HG03432 (cell line): ENCODE measurements around the gene GDF7.

Source experiments
- ATAC-seq: cut with Tn5 transposase; IDR thresholded peaks from one replicate; pipeline ENCODE4 v1.9.1; 2021; ENCODE audit warnings: mild to moderate bottlenecking, moderate library complexity; ENCODE audit not compliant: unreplicated experiment

Gene GDF7

DNA sequence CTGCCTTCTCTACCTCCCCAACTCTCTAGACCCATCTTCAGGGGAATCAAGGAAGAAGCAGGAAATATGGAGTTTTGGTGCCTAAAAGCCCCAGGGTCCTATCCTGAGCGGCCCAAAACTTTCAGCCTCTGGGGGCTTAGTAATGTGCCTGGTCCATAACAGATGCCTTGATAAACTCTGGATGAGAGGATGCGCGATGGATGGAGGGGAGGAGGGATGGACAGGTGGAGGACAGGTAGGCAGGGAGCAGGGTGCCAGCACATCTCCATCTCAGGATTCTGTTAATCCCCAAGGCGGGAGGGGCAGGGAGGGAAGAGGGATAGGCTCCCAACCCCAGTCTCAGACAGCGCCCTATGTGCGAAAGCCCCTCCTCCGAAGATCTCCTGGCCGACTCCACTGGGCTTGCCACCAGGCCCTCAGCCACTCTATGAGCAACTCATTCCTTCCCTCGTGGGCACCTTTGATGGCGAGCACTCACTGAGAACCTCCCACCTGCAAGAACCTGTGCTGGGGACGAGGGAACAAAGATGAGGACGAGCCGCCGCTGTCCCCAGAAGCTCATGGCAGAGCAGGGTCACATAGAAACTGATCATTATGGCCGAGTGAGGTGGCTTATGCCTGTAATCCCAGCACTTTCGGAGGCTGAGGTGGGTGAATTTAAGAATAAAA is 39.1 kb upstream of the GDF7 start:
- ATAC-seq = no peak

GRCh38 chr2:20629181-20629580 is 37.8 kb upstream of the GDF7 start:
- no peak for ATAC-seq

GRCh38 chr2:20629581-20630171 is 37.3 kb upstream of the GDF7 start:
- no peak for ATAC-seq

GRCh38 chr2:20630967-20631366 is 36.0 kb upstream of the GDF7 start:
- ATAC-seq = no peak

- ATAC-seq = no peak
Observed at GRCh38 chr2:20631617-20632307, 35.2 kb upstream of the GDF7 start.

DNA sequence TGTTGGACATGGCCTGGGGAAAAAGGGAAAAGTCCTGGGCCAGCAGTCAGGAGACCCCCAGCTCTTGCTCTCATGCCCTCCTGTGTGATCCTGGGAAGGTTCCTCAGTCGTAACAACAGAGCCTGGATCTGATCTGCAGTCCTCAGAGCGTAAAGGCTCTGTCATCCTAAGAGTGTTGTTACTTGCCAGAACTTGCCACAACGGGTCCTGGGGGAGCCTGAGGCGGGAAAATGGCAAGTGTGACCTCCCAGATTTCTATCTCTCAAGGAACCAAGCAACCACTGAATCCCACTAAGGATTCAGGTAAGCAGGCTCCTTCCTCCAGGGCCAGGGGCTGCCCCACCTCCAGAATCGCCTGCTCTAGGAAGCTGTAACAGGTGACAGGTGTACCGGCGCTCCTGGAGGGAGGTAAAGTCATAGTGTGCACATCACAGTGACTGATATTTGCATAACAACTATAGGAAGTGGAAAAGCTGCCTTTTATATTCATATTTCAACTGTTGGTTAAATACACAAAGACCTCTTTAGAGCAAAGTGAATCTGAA is 34.4 kb upstream of the GDF7 start:
- ATAC-seq = no peak

- ATAC-seq = no peak
Observed at GRCh38 chr2:20633001-20633400, 33.9 kb upstream of the GDF7 start.

DNA sequence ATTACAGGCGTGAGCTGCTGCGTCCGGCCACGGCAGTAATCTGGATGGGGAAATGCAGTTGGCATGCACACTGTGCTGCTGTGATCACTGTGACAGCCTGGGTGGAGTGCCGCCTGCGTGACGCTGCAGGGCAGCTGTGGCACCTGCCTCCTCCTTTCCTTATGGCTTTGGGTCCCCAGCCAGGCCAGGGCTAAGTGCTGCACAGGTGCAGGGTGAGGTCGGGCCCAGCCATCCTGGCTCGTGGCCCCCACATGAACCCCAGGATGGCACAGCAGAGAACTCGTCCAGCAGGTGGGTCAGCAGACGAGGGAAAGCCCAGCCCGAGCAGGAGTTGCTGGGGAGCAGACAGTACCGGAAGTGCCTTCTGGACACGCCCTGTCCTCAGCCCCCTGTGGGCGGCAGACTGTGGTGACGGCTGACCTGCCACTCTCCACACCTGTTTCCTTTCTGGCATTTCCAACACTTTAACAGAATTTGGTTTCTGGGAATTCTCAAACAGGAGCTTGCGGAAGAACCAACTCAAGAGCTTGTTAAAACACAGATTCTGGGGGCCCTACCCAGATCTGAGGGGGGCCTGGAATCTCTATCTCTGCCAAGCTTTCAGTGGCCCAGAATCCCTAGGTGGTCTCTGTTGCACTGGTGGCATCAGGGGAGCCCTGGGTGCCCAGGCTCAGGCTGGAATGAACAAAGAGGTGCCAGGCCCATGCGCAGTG is 33.0 kb upstream of the GDF7 start:
- no peak for ATAC-seq

DNA sequence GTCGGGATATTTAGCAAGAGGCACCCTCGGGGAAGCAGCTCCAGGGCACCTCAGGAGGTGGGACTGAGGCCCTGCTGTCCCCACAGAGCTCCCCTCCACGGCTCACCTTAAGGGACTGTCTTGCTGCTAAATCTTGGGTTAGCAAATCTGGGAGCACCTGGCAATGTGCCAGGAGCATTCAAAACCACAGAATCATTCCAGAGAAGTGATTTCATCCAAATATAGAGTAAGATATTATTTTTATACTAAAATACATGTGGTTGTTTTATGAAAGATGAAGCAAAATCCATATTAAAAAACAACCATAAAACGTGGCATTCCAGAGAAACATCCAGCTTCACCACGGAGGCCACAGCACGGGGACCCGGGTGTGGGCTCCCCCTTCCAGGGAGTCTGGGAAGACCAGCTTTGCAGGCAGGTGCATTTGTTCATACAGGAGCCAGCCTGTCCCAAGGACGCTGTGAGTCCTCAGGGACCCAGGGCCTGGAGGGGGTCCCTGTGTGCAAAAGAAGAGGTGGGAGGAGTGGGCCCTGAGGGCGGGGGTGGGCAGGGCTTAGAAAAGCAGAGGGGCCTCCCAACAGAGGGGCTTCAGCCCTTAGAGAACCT is 32.3 kb upstream of the GDF7 start:
- no peak for ATAC-seq

GRCh38 chr2:20635113-20635510 is 31.8 kb upstream of the GDF7 start:
- no peak for ATAC-seq

DNA sequence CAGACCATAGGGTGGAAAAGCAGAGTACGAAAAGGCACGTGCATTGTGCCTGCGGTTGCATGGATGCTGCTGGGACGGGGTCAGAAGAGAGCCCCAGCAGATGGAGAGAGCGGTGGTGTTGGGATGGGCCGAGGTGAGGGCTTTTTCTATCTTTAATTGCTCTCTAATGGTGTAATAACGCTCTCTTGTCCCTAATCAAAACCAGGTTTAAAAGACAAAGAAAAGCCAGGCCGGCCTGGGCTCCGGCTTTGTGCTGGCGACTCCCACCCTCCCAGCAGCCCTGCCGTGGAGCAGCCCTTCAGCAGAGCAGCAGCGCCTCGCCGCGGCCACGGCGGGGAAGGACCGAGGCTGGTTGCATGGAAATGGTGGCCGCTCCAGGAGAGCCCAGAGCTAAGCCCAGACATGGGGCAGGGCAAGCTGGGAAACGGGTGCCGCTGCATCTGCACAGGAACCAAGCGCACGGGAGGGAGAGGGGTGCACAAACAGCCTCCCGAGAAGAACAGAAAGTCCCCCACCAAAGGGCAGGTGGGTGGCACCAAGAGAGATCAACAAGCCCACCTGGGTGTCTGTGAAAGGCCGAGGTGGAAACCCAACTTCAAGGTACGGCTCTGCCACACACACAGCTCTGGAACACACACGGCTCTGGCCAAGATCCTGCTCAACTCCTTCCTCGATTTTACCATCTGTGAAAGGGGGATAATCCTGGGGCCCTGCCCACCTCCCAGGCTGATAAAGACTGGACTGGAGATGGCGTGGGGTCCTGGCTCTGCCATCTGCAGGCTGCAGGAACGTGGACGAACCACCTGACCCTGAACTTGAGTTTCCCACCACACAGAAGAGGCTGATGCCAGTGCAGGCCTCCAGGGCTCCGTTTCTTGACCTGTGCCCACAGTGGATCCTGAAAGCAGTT is 31.0 kb upstream of the GDF7 start:
- ATAC-seq = peak; percentile 79

DNA sequence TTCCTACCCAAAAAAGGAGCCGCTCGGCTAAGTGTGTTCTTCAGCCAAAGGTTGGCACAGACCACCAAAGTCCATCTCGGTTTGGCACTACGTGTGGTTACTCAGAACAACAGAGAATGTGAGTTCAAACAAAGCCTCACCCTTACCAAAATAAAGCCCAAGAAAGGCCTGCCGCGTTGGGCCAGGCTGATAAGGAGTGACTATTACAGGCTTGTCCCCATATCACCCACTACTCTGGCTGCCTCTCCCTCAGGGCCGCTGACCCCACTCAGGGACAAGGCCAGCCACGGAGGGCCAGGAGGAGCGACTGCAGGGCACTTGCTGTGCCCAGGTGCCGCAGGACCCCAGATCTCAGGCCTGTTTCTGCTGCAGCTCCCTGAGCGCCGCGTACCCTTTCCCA is 29.8 kb upstream of the GDF7 start:
- ATAC-seq = no peak

DNA sequence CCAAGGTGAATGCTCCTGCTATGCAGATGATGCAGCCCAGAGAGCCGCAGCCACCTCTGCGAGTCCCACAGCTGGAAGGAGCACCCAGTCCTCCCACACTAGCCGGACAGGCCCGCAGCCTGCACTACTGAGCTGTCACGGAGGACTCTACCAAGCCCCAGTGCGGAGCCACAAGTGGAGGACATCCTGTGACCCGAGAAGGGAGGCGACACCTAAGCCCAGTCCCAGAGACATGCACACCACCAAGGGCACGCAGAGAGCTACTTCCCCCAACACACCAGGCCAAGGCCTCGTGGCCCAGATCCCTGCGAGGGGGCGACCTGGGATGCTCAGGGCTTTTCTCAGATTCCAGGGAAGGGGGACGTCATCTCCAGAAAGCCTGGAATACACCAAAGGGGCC is 28.9 kb upstream of the GDF7 start:
- ATAC-seq = no peak

DNA sequence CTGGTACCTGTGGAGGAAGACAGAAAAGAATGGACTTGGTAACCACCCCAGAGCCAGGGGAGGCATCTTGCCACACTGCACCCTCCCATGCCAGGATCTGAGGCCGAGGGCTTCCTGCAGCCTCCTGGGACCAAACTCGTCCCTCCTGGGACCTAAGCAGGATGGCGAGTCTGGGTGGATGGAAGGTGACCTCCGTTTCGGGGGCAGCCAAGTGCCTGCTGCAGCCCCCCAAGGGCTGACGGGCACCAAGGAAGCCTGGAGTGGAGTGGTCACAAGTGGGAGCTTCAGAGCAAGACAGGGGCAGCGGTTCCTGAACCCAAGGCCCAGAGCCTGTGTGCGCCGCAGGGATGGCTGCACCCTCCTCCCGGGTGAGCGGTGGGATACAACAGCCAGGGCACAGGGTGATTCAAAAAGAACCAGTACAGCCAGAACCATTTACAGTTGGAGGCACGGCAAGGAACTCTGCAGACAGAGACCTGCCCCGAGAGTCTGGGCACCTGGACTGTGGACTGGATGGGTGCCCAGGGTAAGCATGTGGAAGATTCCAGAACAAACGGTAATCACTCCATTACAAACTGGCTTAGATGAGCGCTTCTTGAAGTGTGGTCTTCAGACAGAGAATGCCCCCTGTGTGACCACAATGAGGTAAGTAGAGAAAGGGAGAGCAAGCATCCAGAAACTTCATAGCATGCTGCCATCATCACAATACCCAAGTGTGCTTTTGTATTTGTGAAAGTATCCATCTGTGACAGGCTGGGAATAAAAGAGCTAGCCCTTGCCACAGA is 28.1 kb upstream of the GDF7 start:
- ATAC-seq = no peak

DNA sequence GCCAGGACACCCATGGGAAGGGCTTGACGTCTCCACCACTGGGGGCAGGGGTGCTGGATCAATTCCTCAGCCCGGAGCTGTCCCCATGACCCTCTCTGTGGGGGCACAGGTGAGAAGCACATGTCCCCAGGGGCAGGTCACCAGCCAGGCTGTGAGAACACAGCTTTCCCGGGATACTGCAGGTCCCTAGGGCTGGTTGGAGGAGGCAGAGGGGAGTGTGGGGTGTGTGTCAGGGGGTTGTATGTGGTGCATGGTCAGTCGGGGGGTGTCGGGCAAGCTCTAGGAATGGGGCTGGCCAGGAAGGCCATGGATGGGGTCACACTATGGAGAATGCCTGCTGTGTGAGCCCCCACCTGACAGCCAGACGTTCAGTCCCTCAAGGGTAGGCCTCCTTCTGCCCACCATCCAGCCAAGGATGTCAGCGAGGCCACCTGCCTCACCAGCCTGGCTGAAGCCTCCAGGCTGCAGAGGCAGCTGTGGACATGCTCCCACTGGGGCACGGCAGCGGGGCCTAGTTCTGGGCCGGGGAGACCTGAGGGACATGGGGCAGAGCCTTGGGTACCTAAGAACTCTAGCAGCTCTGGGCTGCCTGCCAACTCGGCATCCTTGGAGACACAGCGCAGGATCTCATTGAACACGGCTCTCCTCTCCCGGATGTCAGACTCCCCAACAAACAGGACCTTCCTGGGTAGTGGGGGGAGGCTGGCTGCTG is 26.4 kb upstream of the GDF7 start:
- no peak for ATAC-seq

DNA sequence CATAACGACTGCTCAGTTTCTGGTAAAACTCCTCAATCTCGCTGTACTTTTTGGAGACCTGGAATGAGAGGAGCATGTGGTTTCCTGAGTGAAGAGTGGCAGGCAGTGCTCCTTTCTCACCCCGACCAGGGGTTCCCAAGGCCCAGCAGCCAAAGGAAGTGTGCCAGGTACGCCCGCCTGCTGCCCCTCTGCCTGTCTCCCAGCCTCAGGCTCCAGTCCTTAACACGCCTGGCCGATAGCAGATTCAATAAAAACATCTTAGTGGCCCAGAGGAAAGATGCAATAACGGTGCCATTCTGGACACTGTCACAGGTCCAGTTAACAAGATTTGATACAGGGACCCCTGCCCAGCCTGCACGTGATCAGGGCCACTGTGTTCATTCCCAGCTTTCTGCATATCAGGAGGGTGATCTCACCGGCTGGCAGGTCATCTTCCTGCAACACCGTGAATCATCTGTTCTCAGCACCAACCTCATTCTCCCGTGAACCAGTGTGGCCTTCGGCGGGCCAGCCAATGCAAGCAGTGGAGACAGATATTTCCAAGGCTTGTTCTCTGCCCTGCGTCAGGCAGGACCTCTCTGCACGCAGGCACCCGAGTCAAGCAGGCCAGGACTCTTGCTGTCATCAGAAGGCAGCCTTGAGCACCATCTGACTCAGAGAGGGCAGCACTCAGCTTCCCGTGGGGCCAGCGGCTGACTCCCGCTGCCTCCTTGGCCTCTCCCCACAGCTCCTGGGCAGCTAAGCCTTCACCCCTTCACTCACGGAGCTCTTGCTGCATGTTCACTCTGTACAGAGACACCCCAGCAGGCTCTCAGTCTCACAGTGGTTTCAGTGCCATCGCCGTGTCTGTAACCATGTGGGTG is 25.6 kb upstream of the GDF7 start:
- ATAC-seq = no peak

DNA sequence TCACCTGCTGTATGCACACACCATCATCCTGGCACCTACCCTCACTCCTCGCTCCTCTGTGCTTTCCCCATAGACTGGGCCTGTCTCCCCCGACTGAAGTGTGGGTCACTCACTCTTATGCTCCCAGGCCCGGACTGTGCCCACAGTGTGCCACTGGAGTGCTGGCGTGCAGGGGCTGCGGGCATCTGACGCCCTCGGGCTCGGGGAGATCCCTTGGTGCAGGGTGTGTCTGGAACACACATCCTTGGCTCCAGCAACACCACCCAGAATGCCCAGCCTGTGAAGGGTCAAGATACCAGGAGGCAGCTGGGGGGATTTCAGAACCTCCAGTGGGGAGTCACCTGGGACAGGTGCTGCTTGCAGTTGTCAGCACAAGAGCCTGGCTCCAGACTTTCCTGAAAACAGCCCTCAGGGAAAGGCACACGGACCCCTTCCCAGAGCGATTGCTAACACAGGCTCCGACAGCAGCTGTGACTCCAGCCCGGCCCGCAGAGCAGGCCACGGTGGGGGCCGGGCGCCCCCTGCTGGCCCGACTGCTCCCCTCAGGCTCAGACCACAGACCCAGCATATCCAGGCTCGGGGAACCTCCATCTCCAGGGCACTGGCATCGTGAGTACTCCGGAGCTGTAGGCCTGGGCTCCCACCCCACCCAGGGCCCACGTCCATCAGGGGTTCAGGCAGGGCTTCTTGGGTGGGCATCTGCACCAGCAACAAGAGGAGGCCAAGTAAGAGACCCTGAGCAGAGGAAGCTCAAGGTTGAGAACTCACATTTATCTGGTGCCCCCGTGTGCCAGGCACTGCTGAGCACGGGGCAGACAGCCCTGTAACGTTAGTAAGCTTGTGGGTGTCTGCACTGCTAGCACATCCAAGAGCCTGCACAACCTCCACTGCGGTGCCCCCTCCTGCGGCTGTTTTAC is 24.6 kb upstream of the GDF7 start:
- peak; percentile 99 for ATAC-seq
